Measurements from ENCODE around the gene TADA2A.
A peak's percentile ranks its signal among the peaks of the same experiment; 100 is the strongest.

TADA2A gene

DNA sequence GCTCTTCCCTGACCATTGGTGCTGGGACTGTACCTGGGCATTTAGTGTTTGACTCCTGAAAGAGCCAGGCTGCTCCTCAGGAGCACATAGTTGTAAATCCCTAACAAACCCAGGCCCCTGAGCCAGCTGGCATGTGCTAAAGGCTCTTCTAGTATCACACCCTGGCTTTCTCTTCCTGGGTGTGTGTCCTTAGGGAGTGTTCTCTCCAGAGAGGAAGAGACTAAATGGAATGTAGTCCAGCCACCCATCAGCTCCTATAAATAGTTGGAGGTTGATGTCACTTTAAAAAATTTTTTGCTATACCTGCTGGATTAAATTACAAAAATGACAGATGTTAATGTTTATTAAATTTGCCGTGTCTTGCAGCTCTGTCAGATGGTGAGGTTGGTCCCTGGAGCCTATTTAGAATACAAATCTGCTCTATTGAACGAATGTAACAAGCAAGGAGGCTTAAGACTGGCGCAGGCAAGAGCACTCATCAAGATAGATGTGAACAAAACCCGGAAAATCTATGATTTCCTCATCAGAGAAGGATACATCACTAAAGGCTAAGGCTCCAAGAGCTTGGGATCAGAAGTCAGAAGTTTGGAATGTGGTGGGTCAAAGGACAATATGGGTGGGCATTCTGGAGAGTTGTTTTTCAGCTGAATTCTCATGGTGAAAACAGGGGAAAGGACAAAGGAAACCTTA lies 69.9 kb downstream of the TADA2A start:
- H3K4me3 ChIP-seq (ENCODE audit: low read length), result no peak overlapping the region
- DNase-seq (ENCODE audit: low read depth), result peak; percentile 92
- TF ChIP-seq, protein P1, sequence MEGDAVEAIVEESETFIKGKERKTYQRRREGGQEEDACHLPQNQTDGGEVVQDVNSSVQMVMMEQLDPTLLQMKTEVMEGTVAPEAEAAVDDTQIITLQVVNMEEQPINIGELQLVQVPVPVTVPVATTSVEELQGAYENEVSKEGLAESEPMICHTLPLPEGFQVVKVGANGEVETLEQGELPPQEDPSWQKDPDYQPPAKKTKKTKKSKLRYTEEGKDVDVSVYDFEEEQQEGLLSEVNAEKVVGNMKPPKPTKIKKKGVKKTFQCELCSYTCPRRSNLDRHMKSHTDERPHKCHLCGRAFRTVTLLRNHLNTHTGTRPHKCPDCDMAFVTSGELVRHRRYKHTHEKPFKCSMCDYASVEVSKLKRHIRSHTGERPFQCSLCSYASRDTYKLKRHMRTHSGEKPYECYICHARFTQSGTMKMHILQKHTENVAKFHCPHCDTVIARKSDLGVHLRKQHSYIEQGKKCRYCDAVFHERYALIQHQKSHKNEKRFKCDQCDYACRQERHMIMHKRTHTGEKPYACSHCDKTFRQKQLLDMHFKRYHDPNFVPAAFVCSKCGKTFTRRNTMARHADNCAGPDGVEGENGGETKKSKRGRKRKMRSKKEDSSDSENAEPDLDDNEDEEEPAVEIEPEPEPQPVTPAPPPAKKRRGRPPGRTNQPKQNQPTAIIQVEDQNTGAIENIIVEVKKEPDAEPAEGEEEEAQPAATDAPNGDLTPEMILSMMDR (IDR thresholded peaks at IDR 0.05; ENCODE audit: insufficient read depth, low read depth, low read length, missing control alignments), result no peak

GRCh38 chr17:37478187-37478586 lies 71.5 kb downstream of the TADA2A start:
- DNase-seq (ENCODE audit: low read depth), result peak; percentile 88

DNA sequence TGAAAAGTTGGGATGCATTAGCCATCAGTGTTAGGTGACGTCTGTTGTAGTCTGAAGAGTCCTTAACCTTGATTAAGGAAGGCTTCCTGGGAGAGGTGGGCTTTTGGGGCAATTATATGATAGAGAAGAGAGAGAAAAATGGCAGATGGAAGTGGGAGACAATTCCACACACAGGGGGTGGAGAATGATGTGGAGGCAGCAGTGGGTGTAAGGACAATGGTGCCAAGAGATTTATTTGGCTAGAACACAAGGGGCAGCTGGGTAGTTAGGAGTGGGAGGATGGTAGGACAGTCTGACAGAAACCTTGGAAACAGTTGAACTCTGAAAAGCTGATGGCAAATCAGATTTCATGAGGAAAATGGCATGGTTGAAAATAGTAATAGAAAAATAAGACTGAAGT lies 72.3 kb downstream of the TADA2A start:
- no peak for DNase-seq (ENCODE audit: low read depth)
- TF ChIP-seq, protein P1 (IDR thresholded peaks at IDR 0.05; ENCODE audit: insufficient read depth, low read depth, low read length, missing control alignments), result no peak
- H3K4me3 ChIP-seq (ENCODE audit: low read length), result no peak overlapping the region

More at GRCh38 chr17:37478187-37478586, 71.5 kb downstream of the TADA2A start:
- H3K4me3 ChIP-seq (ENCODE audit: low read length), result no peak overlapping the region
- TF ChIP-seq, protein P1 (IDR thresholded peaks at IDR 0.05; ENCODE audit: insufficient read depth, low read depth, low read length, missing control alignments), result no peak

DNA sequence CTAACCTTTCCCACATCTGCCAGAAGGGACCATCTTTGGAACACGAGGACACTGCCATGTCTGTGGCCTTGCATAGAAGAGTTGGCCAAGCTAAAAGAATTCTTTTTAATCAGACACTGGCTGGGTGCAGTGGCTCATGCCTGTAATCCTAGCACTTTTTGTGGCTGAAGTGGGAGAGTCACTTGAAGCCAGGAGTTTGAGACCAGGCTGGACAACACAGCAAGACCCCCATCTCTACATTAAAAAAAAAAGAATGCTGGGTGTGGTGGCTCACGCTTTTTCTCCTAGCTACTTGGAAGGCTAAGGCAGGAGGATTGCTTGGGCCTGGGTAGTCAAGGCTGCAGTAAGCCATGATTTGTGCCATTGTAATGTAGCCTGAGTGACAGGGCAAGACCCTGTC lies 73.7 kb downstream of the TADA2A start:
- DNase-seq (ENCODE audit: low read depth), result no peak
- TF ChIP-seq, protein P1 (IDR thresholded peaks at IDR 0.05; ENCODE audit: insufficient read depth, low read depth, low read length, missing control alignments), result no peak
- H3K4me3 ChIP-seq (ENCODE audit: low read length), result no peak overlapping the region

DNA sequence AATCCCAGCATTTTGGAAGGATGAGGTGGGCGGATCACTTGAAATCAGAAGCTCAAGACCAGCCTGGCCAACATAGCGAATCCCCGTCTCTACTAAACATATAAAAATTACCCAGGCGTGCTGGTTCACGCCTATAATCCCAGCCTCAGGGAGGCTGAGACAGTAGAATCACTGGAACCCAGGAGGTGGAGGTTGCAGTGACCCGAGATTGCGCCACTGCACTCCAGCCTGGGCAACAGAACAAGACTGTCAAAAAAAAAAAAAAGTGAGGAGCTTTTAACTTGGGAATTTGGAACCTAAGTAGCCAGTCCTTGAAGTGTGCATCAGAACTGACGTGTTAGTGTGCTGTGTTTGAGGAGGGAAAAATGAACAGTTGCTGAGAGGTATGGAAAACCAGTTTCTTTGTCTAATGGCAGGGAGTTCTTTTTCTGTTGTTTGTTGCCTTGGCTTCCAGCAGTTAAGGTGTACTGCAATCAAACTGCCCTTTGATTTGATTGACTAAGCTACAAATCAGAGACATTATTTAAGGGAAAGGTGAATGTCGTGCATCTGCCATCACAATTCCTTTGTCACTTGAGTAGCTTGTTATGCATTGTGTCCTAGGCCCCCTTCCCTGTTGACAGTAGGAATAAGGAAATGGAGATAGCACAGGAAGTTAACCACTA lies 74.4 kb downstream of the TADA2A start:
- H3K4me3 ChIP-seq (ENCODE audit: low read length), result no peak overlapping the region
- DNase-seq (ENCODE audit: low read depth), result peak; percentile 88
- TF ChIP-seq, protein P1 (IDR thresholded peaks at IDR 0.05; ENCODE audit: insufficient read depth, low read depth, low read length, missing control alignments), result no peak

DNA sequence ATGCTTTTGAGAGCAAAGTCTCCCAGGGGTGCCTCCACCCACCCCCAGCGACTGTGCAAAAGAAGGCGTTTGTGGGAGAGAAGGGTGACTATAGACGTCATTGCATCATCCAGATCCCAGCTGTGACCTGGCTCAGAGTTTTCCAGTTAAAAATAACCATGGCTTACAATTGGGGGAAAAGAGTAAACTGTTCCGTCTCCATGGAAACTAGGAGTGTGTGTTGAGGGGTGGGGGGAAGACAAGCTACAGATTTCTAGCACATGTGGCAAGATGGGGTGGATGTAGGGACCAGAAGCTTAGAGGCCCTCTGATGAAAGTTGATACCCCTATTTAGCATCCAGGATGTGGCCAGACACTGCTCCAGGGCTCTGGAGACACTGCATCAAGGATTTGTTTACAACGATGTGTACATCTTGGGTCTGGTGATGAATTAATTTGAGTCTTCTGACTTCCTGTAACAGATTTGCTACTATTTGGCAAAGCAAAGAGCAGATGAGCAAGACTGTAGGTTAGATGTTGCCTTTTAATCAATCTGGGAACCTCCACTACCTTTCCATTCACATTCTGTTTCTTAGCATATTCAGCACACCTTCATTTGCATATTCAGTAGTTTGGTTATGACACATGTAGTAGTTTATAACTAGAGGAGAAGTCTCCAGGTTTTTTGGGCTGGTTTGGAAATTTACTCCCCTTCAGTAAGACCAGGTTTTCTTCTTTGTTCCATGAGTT lies 76.8 kb downstream of the TADA2A start:
- H3K4me3 ChIP-seq (ENCODE audit: low read length), result no peak overlapping the region
- DNase-seq (ENCODE audit: low read depth), result no peak
- TF ChIP-seq, protein P1 (IDR thresholded peaks at IDR 0.05; ENCODE audit: insufficient read depth, low read depth, low read length, missing control alignments), result no peak
